ENCODE results near the gene GPC6.

DNA sequence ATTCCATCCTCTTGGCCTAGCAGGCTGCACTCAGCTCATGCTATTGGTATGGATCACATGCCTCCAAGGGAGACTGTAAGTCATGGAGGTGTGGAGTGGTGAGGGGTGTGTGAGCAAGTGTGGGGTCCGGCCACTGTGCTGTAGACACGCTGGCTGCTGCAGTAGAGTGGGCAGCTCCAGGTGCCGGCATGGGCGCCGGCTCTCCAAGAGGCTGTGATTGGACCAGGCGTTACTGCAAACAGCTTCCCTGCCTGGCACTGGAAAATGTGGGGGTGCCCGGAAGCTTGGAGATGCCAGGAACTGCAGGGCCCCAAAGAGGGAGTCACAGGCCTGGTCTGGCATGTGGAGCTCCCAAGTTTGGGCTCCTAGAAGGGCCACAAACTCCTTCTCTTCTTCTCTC, 245.7 kb downstream of the GPC6 start:
- TF ChIP-seq, protein P1, sequence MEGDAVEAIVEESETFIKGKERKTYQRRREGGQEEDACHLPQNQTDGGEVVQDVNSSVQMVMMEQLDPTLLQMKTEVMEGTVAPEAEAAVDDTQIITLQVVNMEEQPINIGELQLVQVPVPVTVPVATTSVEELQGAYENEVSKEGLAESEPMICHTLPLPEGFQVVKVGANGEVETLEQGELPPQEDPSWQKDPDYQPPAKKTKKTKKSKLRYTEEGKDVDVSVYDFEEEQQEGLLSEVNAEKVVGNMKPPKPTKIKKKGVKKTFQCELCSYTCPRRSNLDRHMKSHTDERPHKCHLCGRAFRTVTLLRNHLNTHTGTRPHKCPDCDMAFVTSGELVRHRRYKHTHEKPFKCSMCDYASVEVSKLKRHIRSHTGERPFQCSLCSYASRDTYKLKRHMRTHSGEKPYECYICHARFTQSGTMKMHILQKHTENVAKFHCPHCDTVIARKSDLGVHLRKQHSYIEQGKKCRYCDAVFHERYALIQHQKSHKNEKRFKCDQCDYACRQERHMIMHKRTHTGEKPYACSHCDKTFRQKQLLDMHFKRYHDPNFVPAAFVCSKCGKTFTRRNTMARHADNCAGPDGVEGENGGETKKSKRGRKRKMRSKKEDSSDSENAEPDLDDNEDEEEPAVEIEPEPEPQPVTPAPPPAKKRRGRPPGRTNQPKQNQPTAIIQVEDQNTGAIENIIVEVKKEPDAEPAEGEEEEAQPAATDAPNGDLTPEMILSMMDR (IDR thresholded peaks at IDR 0.05) = no peak
- no peak for TF ChIP-seq POLR2A (IDR thresholded peaks at IDR 0.05)

All from uterus (tissue), 2 donors.